GM23338 (cell line): Measurements from ENCODE around the gene ERGIC2. TPM values are rescaled to one million over a fixed set of nuclear protein-coding genes. Genes with fewer than 3 reads are reported as not detected.

Experiments
- ATAC-seq: fragments of 200-7000 bp; cut with Tn5 transposase; 3 replicates; pipeline ENCODE4 v1.9.1; 2020
- DNase-seq: peaks from one replicate; pipeline ENCODE4 v3.0.0-alpha.2; 2015; ENCODE audit warnings: low spot score
- H2AFZ ChIP-seq: fragments of 200-600 bp; sonication (generic); 2 replicates; pipeline ENCODE4 v1.8.0; 2016; ENCODE audit warnings: antibody characterized with exemption, mild to moderate bottlenecking, moderate library complexity
- H3F3A ChIP-seq: fragments of 200-600 bp; sonication (generic); replicated peaks from 2 replicates; pipeline ENCODE4 v1.8.0; 2017; ENCODE audit warnings: antibody characterized with exemption, mixed run types, low read depth
- H3K27ac ChIP-seq: fragments of 200-600 bp; sonication (generic); 2 replicates; pipeline ENCODE4 v1.6.1; 2016; ENCODE audit warnings: low read depth
- H3K27me3 ChIP-seq: fragments of 200-600 bp; sonication (generic); 2 replicates; pipeline ENCODE4 v1.8.0; 2016; ENCODE audit warnings: mild to moderate bottlenecking, mixed run types, moderate library complexity; ENCODE audit not compliant: insufficient read depth
- H3K36me3 ChIP-seq: fragments of 200-600 bp; sonication (generic); 2 replicates; pipeline ENCODE4 v1.8.0; 2016; ENCODE audit warnings: mild to moderate bottlenecking; ENCODE audit not compliant: insufficient read depth
- H3K4me1 ChIP-seq: fragments of 200-600 bp; sonication (generic); 2 replicates; pipeline ENCODE4 v1.8.0; 2016; ENCODE audit warnings: mild to moderate bottlenecking, moderate library complexity; ENCODE audit not compliant: insufficient read depth
- H3K4me2 ChIP-seq: fragments of 200-600 bp; sonication (generic); 2 replicates; pipeline ENCODE4 v1.7.1; 2017; ENCODE audit warnings: mixed run types
- H3K4me3 ChIP-seq: fragments of 200-600 bp; sonication (generic); 2 replicates; pipeline ENCODE4 v1.6.1; 2016; ENCODE audit warnings: mixed run types
- H3K79me2 ChIP-seq: fragments of 200-600 bp; sonication (generic); replicated peaks from 2 replicates; pipeline ENCODE4 v1.8.0; 2017; ENCODE audit warnings: mild to moderate bottlenecking; ENCODE audit not compliant: insufficient read depth
- H3K9me2 ChIP-seq: fragments of 200-600 bp; sonication (generic); 2 replicates; pipeline ENCODE4 v1.8.0; 2017; ENCODE audit not compliant: insufficient read depth
- H4K20me1 ChIP-seq: fragments of 200-600 bp; sonication (generic); replicated peaks from 2 replicates; pipeline ENCODE4 v1.8.0; 2017; ENCODE audit warnings: mild to moderate bottlenecking; ENCODE audit not compliant: insufficient read depth
- H3K27ac Mint-ChIP-seq: 2 replicates; pipeline ENCODE4 v1.8.0; 2020; ENCODE audit warnings: inconsistent platforms, mild to moderate bottlenecking, moderate library complexity, mixed read lengths
- H3K27me3 Mint-ChIP-seq: 3 replicates; pipeline ENCODE4 v1.8.0; 2022; ENCODE audit warnings: low read depth, mild to moderate bottlenecking, moderate library complexity, mixed read lengths, inconsistent platforms; ENCODE audit not compliant: insufficient read depth, poor library complexity
- H3K36me3 Mint-ChIP-seq: 3 replicates; pipeline ENCODE4 v1.8.0; 2021; ENCODE audit warnings: low read depth, mild to moderate bottlenecking, inconsistent platforms, moderate library complexity, mixed read lengths
- H3K4me1 Mint-ChIP-seq: 3 replicates; pipeline ENCODE4 v1.8.0; 2020; ENCODE audit warnings: mild to moderate bottlenecking, inconsistent platforms, mixed read lengths
- H3K4me3 Mint-ChIP-seq: 3 replicates; pipeline ENCODE4 v1.8.0; 2021; ENCODE audit warnings: moderate library complexity, mild to moderate bottlenecking, inconsistent platforms, mixed read lengths
- H3K9me3 Mint-ChIP-seq: 3 replicates; pipeline ENCODE4 v1.8.0; 2020; ENCODE audit warnings: moderate library complexity, mild to moderate bottlenecking, inconsistent platforms, mixed read lengths
- CTCF ChIP-seq, 2 experiments: fragments of 200-600 bp in 1 of 2; sonication (generic) in 1 of 2; conservative IDR thresholded peaks; 2 replicates each; pipeline versions ENCODE4 v1.5.1 to v1.6.1; 2016 to 2017; ENCODE audit warnings: antibody characterized with exemption in 2 of 2, low read depth in 2 of 2, mild to moderate bottlenecking in 2 of 2, moderate library complexity in 1 of 2
- ETS1 ChIP-seq: IDR thresholded peaks from 2 replicates; pipeline ENCODE4 v1.6.1; 2016; ENCODE audit warnings: antibody characterized with exemption
- EZH2 ChIP-seq: fragments of 200-600 bp; sonication (generic); IDR thresholded peaks from one replicate; pipeline ENCODE4 v1.8.0; 2017; ENCODE audit warnings: antibody characterized with exemption, mild to moderate bottlenecking, low read depth; ENCODE audit not compliant: unreplicated experiment
- EZH2phosphoT487 ChIP-seq: fragments of 200-600 bp; sonication (generic); IDR thresholded peaks from one replicate; pipeline ENCODE4 v1.8.1; 2018; ENCODE audit warnings: antibody characterized with exemption; ENCODE audit not compliant: unreplicated experiment
- JUNB ChIP-seq: IDR thresholded peaks from one replicate; pipeline ENCODE4 v1.6.1; 2016; ENCODE audit warnings: antibody characterized with exemption; ENCODE audit not compliant: unreplicated experiment
- NANOG ChIP-seq: IDR thresholded peaks from 2 replicates; pipeline ENCODE4 v1.6.1; 2016; ENCODE audit warnings: antibody characterized with exemption, borderline replicate concordance
- POLR2AphosphoS5 ChIP-seq: IDR thresholded peaks from 2 replicates; pipeline ENCODE4 v1.6.1; 2016; ENCODE audit warnings: antibody characterized with exemption, low read depth
- REST ChIP-seq: IDR thresholded peaks from one replicate; pipeline ENCODE4 v1.6.1; 2018; ENCODE audit warnings: antibody characterized with exemption; ENCODE audit not compliant: unreplicated experiment
- STAT1 ChIP-seq: IDR thresholded peaks from one replicate; pipeline ENCODE4 v1.6.1; 2016; ENCODE audit warnings: antibody characterized with exemption; ENCODE audit not compliant: unreplicated experiment
- ZNF114 ChIP-seq: fragments of 250-450 bp; sonication (Bioruptor Pico); IDR thresholded peaks from 2 replicates; pipeline ENCODE4 v1.5.0; 2020; ENCODE audit warnings: mild to moderate bottlenecking, moderate library complexity
- ZNF331 ChIP-seq: fragments of 250-450 bp; sonication (Bioruptor Pico); IDR thresholded peaks from 2 replicates; pipeline ENCODE4 v1.5.0; 2020; ENCODE audit warnings: low read depth, mild to moderate bottlenecking, moderate library complexity
- ZNF462 ChIP-seq: fragments of 250-450 bp; sonication (Bioruptor Pico); IDR thresholded peaks from 2 replicates; pipeline ENCODE4 v1.5.0; 2020; ENCODE audit warnings: mild to moderate bottlenecking, moderate library complexity
- polyA plus RNA-seq: library from polyadenylated mRNA; unstranded; fragments of >200 nt; fragmentation: Nextera tagmentation; extraction: Ambion mirVana; gene quantifications from 2 replicates; pipeline ENCODE4 v1.2.1, GENCODE V29; 2016
- total RNA-seq: library from RNA; depleted of rRNA; stranded (reverse); fragments of >200 nt; shearing (Covaris generic); gene quantifications from 2 replicates; pipeline ENCODE4 v1.2.3, GENCODE V29; 2014

The ERGIC2 gene
- total and polyA plus RNA-seq, 2 experiments from 2014 or later, result 77.1 to 107 TPM

GRCh38 chr12:29365091-29365490 lies 15.9 kb downstream of the ERGIC2 start (continued):
- TF ChIP-seq ZNF462 (CRISPR knock-in tag) (no peak), ZNF331 (CRISPR knock-in tag) (no peak), ZNF114 (CRISPR knock-in tag) (no peak), EZH2 (no peak), JUNB (no peak)

GRCh38 chr12:29354954-29355353 lies 26.0 kb downstream of the ERGIC2 start:
- H3K27me3 Mint-ChIP-seq, result no peaks in the 10 kb centered on the region
- peaks cover 4% of the 10 kb centered on the region; the same call in 2 of the 3 replicates for H3K36me3 Mint-ChIP-seq
- Histone ChIP-seq H3K4me2 (no peak overlapping the region), H3K4me3 (no peak overlapping the region), H3K36me3 (no peaks in the 10 kb centered on the region; the same call in none of the 2 replicates), H3K79me2 (no peaks in the 10 kb centered on the region), H3F3A (no peaks in the 10 kb centered on the region), H4K20me1 (no peaks in the 10 kb centered on the region), H3K27ac (no peak overlapping the region), H3K9me2 (no peaks in the 10 kb centered on the region), H2AFZ (no peak overlapping the region), H3K4me1 (no peaks in the 10 kb centered on the region), H3K27me3 (no peaks in the 10 kb centered on the region)
- H3K4me3 Mint-ChIP-seq, result no peak overlapping the region
- H3K27ac Mint-ChIP-seq, result no peak overlapping the region
- H3K4me1 Mint-ChIP-seq, result no peaks in the 10 kb centered on the region
- ATAC-seq (no peak), DNase-seq (no peak)
- TF ChIP-seq EZH2 (no peak), ETS1 (no peak), EZH2phosphoT487 (no peak), NANOG (no peak), REST (no peak), STAT1 (no peak), POLR2AphosphoS5 (no peak), CTCF (conservative IDR thresholded peaks at IDR 0.05; ENCODE audit: low read depth in 2 of 2) (no peak), ZNF114 (CRISPR knock-in tag) (no peak)
- H3K9me3 Mint-ChIP-seq, result no peaks in the 10 kb centered on the region
